K562 (cell line): Measurements from ENCODE around the gene RERE. TPM values are rescaled to one million over a fixed set of nuclear protein-coding genes. Genes with fewer than 3 reads are reported as not detected.

ENCODE experiments used
- ATAC-seq: fragments of 200-7000 bp; cut with Tn5 transposase; 3 replicates; pipeline ENCODE4 v1.9.1; 2020; ENCODE audit warnings: moderate library complexity
- BruUV-seq: library from RNA; stranded (reverse); fragments of 400-500 nt; replicated peaks from 2 replicates; lab custom pipeline; 2021; lab: Mats Ljungman, UMichigan
- CTCF ChIA-PET: fragments of 300-600 bp; formaldehyde crosslinking; extraction: SDS; loops from one replicate; lab custom pipeline; 2021; ENCODE audit warnings: low intra/inter-chr PET ratio; lab: Yijun Ruan, JAX
- POLR2A ChIA-PET: fragments of 300-600, 350-650 bp; sonication (Branson Sonifier 250); formaldehyde crosslinking; extraction: SDS; loops from one replicate; lab custom pipeline; 2021; ENCODE audit warnings: antibody characterized with exemption, inconsistent platforms; lab: Yijun Ruan, JAX
- DNase-seq, 4 experiments: peaks; one replicate each; pipeline versions ENCODE4 v3.0.0 to v3.0.0-alpha.2; 2011 to 2018; ENCODE audit warnings: low spot score in 3 of 4, mixed read lengths in 3 of 4; ENCODE audit errors: extremely low read depth in 1 of 4
- FAIRE-seq: peaks from 2 replicates; lab custom pipeline; 2011; peaks lifted over from hg19 to GRCh38; lab: Jason Lieb, UNC
- H2AFZ ChIP-seq: 2 replicates; pipeline ENCODE4 v1.6.0; 2011; ENCODE audit warnings: low read depth, low read length, control low read depth, inconsistent platforms
- H3K27ac ChIP-seq: fragments of 200-600 bp; 3 replicates; pipeline ENCODE4 v1.8.0; 2011; ENCODE audit warnings: low read depth, mild to moderate bottlenecking, control low read depth, inconsistent platforms, low read length, moderate library complexity, mixed read lengths; ENCODE audit errors: extremely low read depth
- H3K27me3 ChIP-seq, 2 experiments: fragments of 300-600 bp in 1 of 2; 2 replicates in 1 of 2; 3 replicates in 1 of 2; pipeline versions ENCODE4 v1.6.0 to v1.8.0; 2011; ENCODE audit warnings: inconsistent platforms in 2 of 2, low read length in 2 of 2, mild to moderate bottlenecking in 1 of 2, mixed read lengths in 1 of 2, moderate library complexity in 1 of 2; ENCODE audit not compliant: control insufficient read depth in 2 of 2, insufficient read depth in 2 of 2
- H3K36me3 ChIP-seq: fragments of 300-600 bp; 3 replicates; pipeline ENCODE4 v1.8.0; 2011; ENCODE audit warnings: mild to moderate bottlenecking, low read length, inconsistent platforms; ENCODE audit not compliant: control insufficient read depth, insufficient read depth
- H3K4me1 ChIP-seq, 2 experiments: fragments of 200-600 bp in 1 of 2; replicated peaks in 1 of 2; 2 replicates in 1 of 2; 3 replicates in 1 of 2; pipeline versions ENCODE4 v1.5.1 to v1.8.0; 2011; ENCODE audit warnings: inconsistent platforms in 2 of 2, low read length in 2 of 2, mild to moderate bottlenecking in 1 of 2, mixed read lengths in 1 of 2, moderate library complexity in 1 of 2; ENCODE audit not compliant: control insufficient read depth in 2 of 2, insufficient read depth in 2 of 2
- H3K4me2 ChIP-seq: 2 replicates; pipeline ENCODE4 v1.6.1; 2011; ENCODE audit warnings: low read length, control low read depth, inconsistent platforms, mixed read lengths; ENCODE audit not compliant: insufficient read depth
- H3K4me3 ChIP-seq: fragments of 200-600 bp; sonication (generic), shearing (Covaris generic); 2 replicates; pipeline ENCODE4 v1.5.1; 2016; ENCODE audit warnings: control low read depth, inconsistent platforms
- H3K79me2 ChIP-seq: fragments of 200-600 bp; 3 replicates; pipeline ENCODE4 v1.8.0; 2011; ENCODE audit warnings: low read length, inconsistent platforms; ENCODE audit not compliant: control insufficient read depth, insufficient read depth
- H3K9ac ChIP-seq, 2 experiments: 2 replicates each; pipeline versions ENCODE4 v1.6.0 to v1.6.1; 2011; ENCODE audit warnings: low read depth in 2 of 2, low read length in 2 of 2, control low read depth in 1 of 2, inconsistent platforms in 1 of 2, mild to moderate bottlenecking in 1 of 2, mixed read lengths in 1 of 2; ENCODE audit not compliant: insufficient read depth in 1 of 2
- H3K9me1 ChIP-seq: one replicate; pipeline ENCODE4 v1.6.0; 2011; ENCODE audit warnings: inconsistent platforms, mild to moderate bottlenecking, low read length, moderate library complexity; ENCODE audit not compliant: control insufficient read depth, insufficient read depth
- H3K9me3 ChIP-seq: replicated peaks from 2 replicates; pipeline ENCODE4 v1.5.1; 2011; ENCODE audit warnings: low read depth, low read length, inconsistent platforms; ENCODE audit not compliant: control insufficient read depth, insufficient read depth
- H4K20me1 ChIP-seq: replicated peaks from 2 replicates; pipeline ENCODE4 v1.6.1; 2011; ENCODE audit warnings: low read length, inconsistent platforms, mixed read lengths; ENCODE audit not compliant: control insufficient read depth, insufficient read depth
- ATF1 ChIP-seq, 2 experiments: fragments of 450-650 bp in 1 of 2; IDR thresholded peaks; 2 replicates each; pipeline ENCODE4 v1.6.1; 2016; ENCODE audit warnings: missing compliant biosample characterization in 1 of 2, missing genetic modification characterization in 1 of 2
- BHLHE40 ChIP-seq: IDR thresholded peaks from 2 replicates; pipeline ENCODE4 v1.6.1; 2011; ENCODE audit warnings: low read length, improper control_type of control experiment
- BMI1 ChIP-seq: fragments of 150-350 bp; IDR thresholded peaks from 2 replicates; pipeline ENCODE4 v1.6.1; 2014; ENCODE audit warnings: low read length
- CGGBP1 ChIP-seq: fragments of 250-450 bp; sonication (Bioruptor Pico); IDR thresholded peaks from 2 replicates; pipeline ENCODE4 v1.9.0; 2021; ENCODE audit warnings: mild to moderate bottlenecking
- CXXC5 ChIP-seq: fragments of 250-450 bp; sonication (Bioruptor Pico); IDR thresholded peaks from 2 replicates; pipeline ENCODE4 v1.8.0; 2022; ENCODE audit warnings: inconsistent platforms, mild to moderate bottlenecking, moderate library complexity
- HNRNPL ChIP-seq: fragments of 200-400 bp; formaldehyde crosslinking; IDR thresholded peaks from 2 replicates; pipeline ENCODE4 v1.6.1; 2017; ENCODE audit warnings: low read depth, mild to moderate bottlenecking, low read length
- IRF2 ChIP-seq: sonication (generic); formaldehyde crosslinking; IDR thresholded peaks from 2 replicates; pipeline ENCODE4 v1.8.1; 2022; ENCODE audit warnings: mild to moderate bottlenecking, missing genetic modification reagents
- KAT2B ChIP-seq: IDR thresholded peaks from one replicate; pipeline ENCODE4 v1.6.1; 2012; ENCODE audit warnings: low read depth, mild to moderate bottlenecking, control low read depth, inconsistent platforms, low read length, moderate library complexity
- KLF16 ChIP-seq: IDR thresholded peaks from 2 replicates; pipeline ENCODE4 v1.6.1; 2016; ENCODE audit warnings: antibody characterized with exemption
- KLF6 ChIP-seq: fragments of 250-450 bp; sonication (Bioruptor Pico); IDR thresholded peaks from 2 replicates; pipeline ENCODE4 v1.4.0; 2020; ENCODE audit warnings: mild to moderate bottlenecking, moderate library complexity, borderline replicate concordance
- RBBP5 ChIP-seq: fragments of 200-600 bp; sonication (generic); IDR thresholded peaks from 2 replicates; pipeline ENCODE4 v1.6.1; 2012; ENCODE audit warnings: borderline replicate concordance, mild to moderate bottlenecking, low read length, control low read depth, inconsistent platforms; ENCODE audit not compliant: insufficient read depth, poor library complexity, severe bottlenecking
- SMAD1 ChIP-seq: fragments of 150-350 bp; IDR thresholded peaks from 2 replicates; pipeline ENCODE4 v1.6.1; 2014; ENCODE audit warnings: low read length, low read depth; ENCODE audit not compliant: partially characterized antibody
- SRSF1 ChIP-seq: fragments of 200-400 bp; formaldehyde crosslinking; IDR thresholded peaks from 2 replicates; pipeline ENCODE4 v1.6.1; 2017; ENCODE audit warnings: mild to moderate bottlenecking, low read depth, low read length, moderate library complexity
- TAF7 ChIP-seq: fragments of 450-650 bp; IDR thresholded peaks from 2 replicates; pipeline ENCODE4 v1.6.1; 2016; ENCODE audit warnings: missing genetic modification characterization, missing compliant biosample characterization
- ZBTB9 ChIP-seq: fragments of 450-650 bp; formaldehyde crosslinking; IDR thresholded peaks from 2 replicates; pipeline ENCODE4 v1.4.0; 2020; ENCODE audit warnings: mild to moderate bottlenecking, moderate library complexity
- ZFX ChIP-seq: sonication (generic); formaldehyde crosslinking; IDR thresholded peaks from 2 replicates; pipeline ENCODE4 v1.8.0; 2022; ENCODE audit warnings: mild to moderate bottlenecking, missing genetic modification reagents, moderate library complexity
- ZNF644 ChIP-seq: fragments of 200-800 bp; sonication (Bioruptor generic); IDR thresholded peaks from 2 replicates; pipeline ENCODE4 v1.6.1; 2016; ENCODE audit warnings: low read depth, missing genetic modification characterization, missing compliant biosample characterization
- WGBS: fragments of 100-300 bp; shearing (Covaris generic); methylation state at CpG from one replicate; pipeline ENCODE4 v1.1.6; 2016; ENCODE audit warnings: low coverage, mixed read lengths; ENCODE audit not compliant: insufficient coverage; ENCODE audit errors: missing lambda C conversion rate; 5-methylcytosine and 5-hydroxymethylcytosine counted together
- in situ Hi-C: fragments of 300-500 bp; cut with MboI; formaldehyde crosslinking; loops from 4 replicates; pipeline ENCODE4 v1.15.0; 2018; ENCODE audit warnings: inconsistent platforms, mixed read lengths
- intact Hi-C: fragments of 100-400 bp; cut with micrococcal nuclease; formaldehyde crosslinking; loops from 2 replicates; pipeline ENCODE4 v1.14.2; 2022
- polyA plus RNA-seq, 8 experiments: library from polyadenylated mRNA; depleted of rRNA in 4 of 8; stranded (reverse) in 5 of 8; unstranded in 3 of 8; fragments of >200 nt; fragmentation: Nextera tagmentation in 2 of 8; fragmentation: Illumina TruSeq in 1 of 8; extraction: Ambion mirVana in 2 of 8; extraction: Trizol in 1 of 8; gene quantifications; 2 replicates each; pipeline versions ENCODE4 v1.2.1 to v1.2.3, GENCODE V29; 2011 to 2014; ENCODE audit warnings: inconsistent platforms in 1 of 8, missing spikeins in 1 of 8
- total RNA-seq, 7 experiments: library from RNA; depleted of rRNA in 6 of 7; stranded (reverse); fragments of >200 nt in 6 of 7; fragmentation: Illumina TruSeq in 2 of 7; extraction: Trizol in 2 of 7; gene quantifications; 2 replicates each; pipeline versions ENCODE4 v1.2.1 to v1.2.3, GENCODE V29; 2011 to 2021; ENCODE audit warnings: low replicate concordance in 1 of 7
- TF ChIP-seq, protein P1 (sequence below): sonication (generic); formaldehyde crosslinking; IDR thresholded peaks from 2 replicates; pipeline ENCODE4 v1.8.0; 2022; ENCODE audit warnings: missing genetic modification reagents, mild to moderate bottlenecking, moderate library complexity, borderline replicate concordance
- TF ChIP-seq, protein P2 (sequence below): sonication (generic); formaldehyde crosslinking; IDR thresholded peaks from 2 replicates; pipeline ENCODE4 v1.8.0; 2022; ENCODE audit warnings: mild to moderate bottlenecking, missing genetic modification reagents

Gene RERE
- total and polyA plus RNA-seq, 9 of the 15 experiments (the other 6 are each of a cell fraction or from before 2014, with no cell fraction given) = 3.0 to 51.5 (median 13.4) TPM

DNA sequence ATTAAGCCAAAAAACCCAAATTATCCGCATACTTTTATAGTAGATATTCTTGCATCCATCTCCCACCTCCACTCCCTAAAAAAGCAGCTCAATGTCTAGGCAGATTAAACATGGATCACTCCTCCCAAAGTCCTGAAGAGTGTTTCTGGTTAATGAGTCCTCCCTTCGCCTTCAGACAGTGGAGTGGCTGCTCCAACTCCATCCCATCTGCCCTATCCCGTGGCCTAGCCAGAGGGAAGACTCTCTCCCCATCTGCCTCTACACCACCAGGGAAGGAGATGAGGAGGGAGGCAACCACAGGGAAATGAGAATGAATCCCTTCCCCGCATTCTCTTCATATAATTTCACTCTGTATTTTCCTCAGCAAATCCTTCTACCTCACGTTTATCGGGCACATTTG lies 395.7 kb downstream of the RERE start:
- Histone ChIP-seq H3K9me1 (no peaks in the 10 kb centered on the region), H3K79me2 (peaks cover 23% of the 10 kb centered on the region), H2AFZ (no peak overlapping the region), H4K20me1 (0 out of 2 replicates have a peak, but pooled peaks cover 10% of the 10 kb centered on the region), H3K4me1 (peaks cover 17 to 21% of the 10 kb centered on the region in 2 experiments), H3K4me3 (peak overlapping the region; percentile 66; the same call in 1 of the 2 replicates), H3K27me3 (no peaks in the 10 kb centered on the region), H3K36me3 (peaks cover 44% of the 10 kb centered on the region), H3K27ac (no peak overlapping the region), H3K9ac (peak overlapping the region in 1 of 2 experiments; percentile 45; a peak in 1 of 4 replicates), H3K4me2 (no peak overlapping the region; the same call in 1 of the 2 replicates), H3K9me3 (no peaks in the 10 kb centered on the region)
- FAIRE-seq (no peak), ATAC-seq (no peak), DNase-seq (no peak)
- POLR2A ChIA-PET = interaction anchor here (0.5 to 2.9 kb wide), 4 partner anchors 11 to 435 kb away, joined by 3 to 13 read pairs (median 4); no protein-coding TSS in a partner anchor
- CTCF ChIA-PET = no interaction called here
- in situ Hi-C loops = no loop called here
- 74% methylated on average over 6 of the region's 6 CpGs for WGBS
- BruUV-seq = TSS peak; percentile 32
- intact Hi-C loops = loop anchor here (10.0 kb wide), 1 partner anchor 283 kb away; no protein-coding TSS in a partner anchor
- no peak for TF ChIP-seq RBBP5
- TF ChIP-seq, protein P1, sequence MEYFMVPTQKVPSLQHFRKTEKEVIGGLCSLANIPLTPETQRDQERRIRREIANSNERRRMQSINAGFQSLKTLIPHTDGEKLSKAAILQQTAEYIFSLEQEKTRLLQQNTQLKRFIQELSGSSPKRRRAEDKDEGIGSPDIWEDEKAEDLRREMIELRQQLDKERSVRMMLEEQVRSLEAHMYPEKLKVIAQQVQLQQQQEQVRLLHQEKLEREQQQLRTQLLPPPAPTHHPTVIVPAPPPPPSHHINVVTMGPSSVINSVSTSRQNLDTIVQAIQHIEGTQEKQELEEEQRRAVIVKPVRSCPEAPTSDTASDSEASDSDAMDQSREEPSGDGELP = no peak
- no peak for TF ChIP-seq ZNF644 (tag)
- no peak for TF ChIP-seq ZFX (CRISPR knock-in tag)
- TF ChIP-seq SRSF1 = no peak
- TF ChIP-seq, protein P2, sequence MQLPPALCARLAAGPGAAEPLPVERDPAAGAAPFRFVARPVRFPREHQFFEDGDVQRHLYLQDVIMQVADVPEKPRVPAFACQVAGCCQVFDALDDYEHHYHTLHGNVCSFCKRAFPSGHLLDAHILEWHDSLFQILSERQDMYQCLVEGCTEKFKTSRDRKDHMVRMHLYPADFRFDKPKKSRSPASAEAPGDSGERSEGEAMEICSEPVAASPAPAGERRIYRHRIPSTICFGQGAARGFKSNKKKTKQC (CRISPR knock-in tag) = no peak
- TF ChIP-seq KLF16 = no peak
- TF ChIP-seq KLF6 (CRISPR knock-in tag) = no peak
- no peak for TF ChIP-seq SMAD1
- TF ChIP-seq CGGBP1 = no peak
- TF ChIP-seq BMI1 = no peak
- no peak for TF ChIP-seq CXXC5 (CRISPR knock-in tag)
- TF ChIP-seq ZBTB9 (CRISPR knock-in tag) = no peak
- no peak for TF ChIP-seq TAF7
- no peak for TF ChIP-seq ATF1 (CRISPR knock-in tag; IDR thresholded peaks at IDR 0.05)
- TF ChIP-seq ATF1 (tag; IDR thresholded peaks at IDR 0.05) = no peak
- no peak for TF ChIP-seq KAT2B
- TF ChIP-seq BHLHE40 = no peak
- no peak for TF ChIP-seq IRF2
- no peak for TF ChIP-seq HNRNPL
